Measurements from ENCODE around the gene ABCC4. TPM values are rescaled to one million over a fixed set of nuclear protein-coding genes. Genes with fewer than 3 reads are reported as not detected.

The ABCC4 gene
- total and polyA plus RNA-seq, 10 donors = 1.4 to 21.0 (median 13.3) TPM

DNA sequence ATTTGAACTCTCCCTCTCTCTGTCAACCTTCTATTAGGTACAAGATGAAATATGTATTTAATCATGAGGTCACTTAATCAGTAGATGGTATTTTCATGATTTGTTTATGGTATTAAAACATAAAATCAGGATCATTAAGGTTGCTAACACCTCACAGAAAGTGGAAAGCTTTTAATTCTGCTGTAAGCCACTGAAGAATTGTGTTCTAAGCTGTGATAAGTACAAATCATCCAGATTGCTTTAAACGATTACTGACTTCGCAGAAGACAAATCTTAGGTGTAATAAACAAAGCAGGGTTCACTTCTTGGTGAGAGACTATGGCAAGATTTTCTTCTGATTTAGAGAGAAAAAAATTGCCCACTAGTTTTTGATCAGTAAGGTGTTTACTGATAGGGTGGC is 214.5 kb downstream of the ABCC4 start:
- Histone ChIP-seq H3K4me1 (no peaks in the 10 kb centered on the region), H3K27ac (no peak overlapping the region), H3K9me3 (no peaks in the 10 kb centered on the region), H3K4me3 (no peak overlapping the region), H3K36me3 (peaks cover 0 to 6% (median 0%) of the 10 kb centered on the region in 6 donors), H3K27me3 (replicated peaks in 1 of 7) (no peaks in the 10 kb centered on the region)
- no peak for DNase-seq
- WGBS, 5 donors = 91 to 95% (median 93%) methylated on average over 2 of the region's 2 CpGs
- intact Hi-C loops (cut with DNase I; ENCODE audit: low total_unique reads) = no loop called here
- TF ChIP-seq, protein P1, sequence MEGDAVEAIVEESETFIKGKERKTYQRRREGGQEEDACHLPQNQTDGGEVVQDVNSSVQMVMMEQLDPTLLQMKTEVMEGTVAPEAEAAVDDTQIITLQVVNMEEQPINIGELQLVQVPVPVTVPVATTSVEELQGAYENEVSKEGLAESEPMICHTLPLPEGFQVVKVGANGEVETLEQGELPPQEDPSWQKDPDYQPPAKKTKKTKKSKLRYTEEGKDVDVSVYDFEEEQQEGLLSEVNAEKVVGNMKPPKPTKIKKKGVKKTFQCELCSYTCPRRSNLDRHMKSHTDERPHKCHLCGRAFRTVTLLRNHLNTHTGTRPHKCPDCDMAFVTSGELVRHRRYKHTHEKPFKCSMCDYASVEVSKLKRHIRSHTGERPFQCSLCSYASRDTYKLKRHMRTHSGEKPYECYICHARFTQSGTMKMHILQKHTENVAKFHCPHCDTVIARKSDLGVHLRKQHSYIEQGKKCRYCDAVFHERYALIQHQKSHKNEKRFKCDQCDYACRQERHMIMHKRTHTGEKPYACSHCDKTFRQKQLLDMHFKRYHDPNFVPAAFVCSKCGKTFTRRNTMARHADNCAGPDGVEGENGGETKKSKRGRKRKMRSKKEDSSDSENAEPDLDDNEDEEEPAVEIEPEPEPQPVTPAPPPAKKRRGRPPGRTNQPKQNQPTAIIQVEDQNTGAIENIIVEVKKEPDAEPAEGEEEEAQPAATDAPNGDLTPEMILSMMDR (IDR thresholded peaks at IDR 0.05 in 8 of 11, conservative IDR thresholded peaks at IDR 0.05 in 3 of 11) = no peak
- TF ChIP-seq POLR2A (IDR thresholded peaks at IDR 0.05) (no peak), POLR2AphosphoS5 (IDR thresholded peaks at IDR 0.05) (no peak)

DNA sequence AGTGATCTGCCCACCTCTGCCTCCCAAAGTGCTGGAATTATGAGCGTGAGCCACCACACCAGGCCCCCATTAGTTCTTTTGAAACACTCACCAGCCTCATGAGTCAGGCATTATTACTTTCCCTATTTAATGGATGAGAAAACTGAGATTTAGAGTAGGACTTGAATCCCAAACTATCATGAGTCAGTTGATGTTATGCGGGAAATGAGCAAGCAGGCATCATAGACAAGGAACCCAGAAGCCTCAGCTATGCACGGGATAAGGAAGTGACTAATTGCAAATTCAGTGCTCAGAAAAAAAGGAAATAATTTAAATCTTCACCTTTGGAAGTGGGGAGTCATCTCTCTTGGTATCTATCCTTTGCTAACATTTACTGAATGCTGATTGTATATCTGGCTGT is 217.5 kb downstream of the ABCC4 start:
- no peaks in the 10 kb centered on the region for H3K27me3 ChIP-seq (replicated peaks in 1 of 7)
- DNase-seq = no peak
- no peak overlapping the region for H3K4me3 ChIP-seq
- WGBS, 5 donors = 70 to 82% (median 77%) methylated on average over 3 of the region's 3 CpGs
- no peak overlapping the region for H3K27ac ChIP-seq
- no peaks in the 10 kb centered on the region for H3K9me3 ChIP-seq
- TF ChIP-seq POLR2A (IDR thresholded peaks at IDR 0.05) (no peak), POLR2AphosphoS5 (IDR thresholded peaks at IDR 0.05) (no peak)
- TF ChIP-seq, protein P1 (IDR thresholded peaks at IDR 0.05 in 8 of 11, conservative IDR thresholded peaks at IDR 0.05 in 3 of 11) = no peak
- H3K36me3 ChIP-seq = peaks cover 0 to 23% (median 0%) of the 10 kb centered on the region in 6 donors
- intact Hi-C loops (cut with DNase I; ENCODE audit: low total_unique reads) = no loop called here
- no peaks in the 10 kb centered on the region for H3K4me1 ChIP-seq

GRCh38 chr13:95083066-95083465 is 218.2 kb downstream of the ABCC4 start:
- Histone ChIP-seq H3K4me3 (no peak overlapping the region), H3K4me1 (no peaks in the 10 kb centered on the region), H3K36me3 (peaks cover 0 to 30% (median 0%) of the 10 kb centered on the region in 6 donors), H3K9me3 (no peaks in the 10 kb centered on the region), H3K27me3 (replicated peaks in 1 of 7) (no peaks in the 10 kb centered on the region), H3K27ac (no peak overlapping the region)
- 78 to 88% (median 85%) methylated on average over 7 of the region's 7 CpGs for WGBS, 5 donors
- no peak for DNase-seq
- intact Hi-C loops (cut with DNase I; ENCODE audit: low total_unique reads) = no loop called here
- TF ChIP-seq, protein P1 (IDR thresholded peaks at IDR 0.05 in 8 of 11, conservative IDR thresholded peaks at IDR 0.05 in 3 of 11) = no peak
- TF ChIP-seq POLR2A (IDR thresholded peaks at IDR 0.05) (no peak), POLR2AphosphoS5 (IDR thresholded peaks at IDR 0.05) (no peak)

GRCh38 chr13:95075506-95075905 is 225.7 kb downstream of the ABCC4 start:
- Histone ChIP-seq H3K36me3 (peaks cover 0 to 71% (median 20%) of the 10 kb centered on the region in 6 donors), H3K27ac (no peak overlapping the region), H3K4me1 (no peaks in the 10 kb centered on the region), H3K4me3 (no peak overlapping the region), H3K27me3 (replicated peaks in 1 of 7) (no peaks in the 10 kb centered on the region), H3K9me3 (no peaks in the 10 kb centered on the region)
- intact Hi-C loops (cut with DNase I; ENCODE audit: low total_unique reads) = no loop called here
- WGBS, 5 donors = 85 to 90% (median 86%) methylated on average over 5 of the region's 5 CpGs
- no peak for TF ChIP-seq POLR2AphosphoS5 (IDR thresholded peaks at IDR 0.05)
- TF ChIP-seq, protein P1 (IDR thresholded peaks at IDR 0.05 in 8 of 11, conservative IDR thresholded peaks at IDR 0.05 in 3 of 11) = no peak
- no peak for DNase-seq

All from spleen (tissue), 11 donors.